T-helper 2 cell treated with Interferon-gamma antibody and Interleukin-4, amounts not matched to agents 5 μg/mL and 100 μg/mL, for 36 hours (primary cell): Measurements from ENCODE around the gene CBX6.
"Not testable (repeated sequence)": the region's sequence is repeated elsewhere in the genome, so short reads cannot be mapped to it uniquely, and the experiment has no call there.

Source experiments
- DNase-seq: peaks from one replicate; pipeline ENCODE4 v3.0.0; 2021; ENCODE audit warnings: low spot score
- H3K27ac Mint-ChIP-seq: one replicate; pipeline ENCODE4 v1.8.0; 2021; ENCODE audit warnings: mild to moderate bottlenecking, mixed read lengths
- H3K27me3 Mint-ChIP-seq: one replicate; pipeline ENCODE4 v1.8.0; 2021; ENCODE audit warnings: low read depth, mixed read lengths
- H3K36me3 Mint-ChIP-seq: one replicate; pipeline ENCODE4 v1.8.0; 2021; ENCODE audit warnings: low read depth, mixed read lengths
- H3K4me1 Mint-ChIP-seq: one replicate; pipeline ENCODE4 v1.8.0; 2021; ENCODE audit warnings: low read depth, mixed read lengths
- H3K4me3 Mint-ChIP-seq: one replicate; pipeline ENCODE4 v1.8.0; 2022; ENCODE audit warnings: mild to moderate bottlenecking, moderate library complexity, mixed read lengths
- H3K9me3 Mint-ChIP-seq: one replicate; pipeline ENCODE4 v1.8.0; 2021; ENCODE audit warnings: mixed read lengths

CBX6 gene

DNA sequence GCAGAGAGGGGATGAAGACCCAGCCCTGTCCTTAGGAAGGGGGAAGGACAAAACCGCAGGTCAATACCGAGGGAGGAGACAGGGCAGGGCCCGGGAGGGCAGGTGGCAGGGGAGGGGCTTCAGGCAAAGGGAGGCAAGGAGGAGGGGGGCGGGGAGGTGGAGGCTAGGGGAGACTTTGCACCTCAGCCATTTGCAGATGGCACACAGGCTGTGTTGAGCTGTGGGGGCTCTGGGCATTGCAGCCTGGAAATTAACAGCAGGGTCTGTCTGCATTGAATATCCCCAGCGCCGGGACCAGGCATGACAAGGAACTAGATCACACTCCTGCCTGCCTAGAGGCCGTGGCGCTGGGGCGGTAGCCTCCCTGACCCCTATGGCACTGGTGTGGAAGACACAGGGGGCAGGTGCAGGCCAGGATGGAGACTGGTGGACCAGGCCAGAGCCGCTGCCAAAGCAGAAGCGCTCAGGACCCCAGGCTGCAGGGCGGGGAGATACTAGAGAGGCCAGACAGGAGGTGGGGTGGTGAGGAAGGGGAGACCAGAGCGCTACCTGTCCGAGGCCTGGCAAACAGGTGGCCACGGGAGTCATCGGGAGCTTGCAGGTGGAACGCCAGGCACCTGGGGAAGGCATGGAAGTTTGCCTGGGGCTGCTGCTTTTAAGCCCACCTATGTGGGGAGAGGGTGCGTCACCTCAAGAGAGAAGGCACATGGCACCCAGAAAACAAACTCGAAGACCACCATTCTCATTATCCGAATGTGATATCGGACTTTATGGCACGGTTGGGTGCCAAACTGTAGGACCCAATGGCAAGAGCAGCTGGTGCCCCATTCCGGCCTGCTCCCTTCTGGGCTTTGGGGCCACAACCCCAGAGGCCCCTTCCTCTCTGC, 11.5 kb downstream of the CBX6 start:
- no peak overlapping the region for H3K4me3 Mint-ChIP-seq
- no peak for DNase-seq
- H3K27ac Mint-ChIP-seq: no peak overlapping the region
- H3K9me3 Mint-ChIP-seq: no peaks in the 10 kb centered on the region
- no peaks in the 10 kb centered on the region for H3K4me1 Mint-ChIP-seq
- peaks cover under 1% of the 10 kb centered on the region for H3K36me3 Mint-ChIP-seq
- peaks cover 8% of the 10 kb centered on the region for H3K27me3 Mint-ChIP-seq

DNA sequence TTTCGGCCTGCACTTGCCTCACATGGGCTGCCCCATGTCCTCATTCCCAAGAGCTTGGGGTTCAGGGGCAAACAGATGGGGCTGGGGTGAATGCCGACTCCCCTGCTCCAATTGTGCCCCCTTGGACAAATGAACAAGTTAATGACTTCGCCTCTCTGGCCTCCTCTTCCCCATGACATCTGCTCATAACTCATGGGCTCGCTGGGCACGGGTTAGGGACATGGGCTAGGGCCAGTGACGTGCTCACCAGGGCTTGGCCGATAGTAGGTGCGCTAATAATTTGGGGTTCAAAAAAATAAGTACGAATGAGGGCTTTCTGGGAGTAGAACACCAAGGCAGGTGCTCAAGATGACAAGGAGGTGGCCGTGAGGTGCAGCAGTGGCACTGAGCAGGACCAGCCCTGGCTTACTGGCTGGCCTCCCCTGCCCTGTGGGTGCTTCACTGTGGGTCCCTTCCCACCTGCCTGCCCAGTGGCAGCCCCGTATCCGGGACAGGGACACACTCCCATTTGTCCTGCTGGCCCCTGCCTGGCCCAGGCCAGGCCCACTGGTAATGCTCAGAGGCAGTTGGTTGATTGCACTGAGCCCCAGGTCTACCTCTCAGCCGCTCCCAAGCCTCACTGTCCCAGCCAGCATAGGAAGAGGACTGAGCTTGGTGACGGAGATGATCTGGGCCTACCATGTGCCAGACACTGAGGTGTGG, 12.3 kb downstream of the CBX6 start:
- Mint-ChIP-seq H3K27ac (no peak overlapping the region), H3K36me3 (no peaks in the 10 kb centered on the region), H3K27me3 (peaks cover 10% of the 10 kb centered on the region), H3K4me3 (no peak overlapping the region), H3K9me3 (no peaks in the 10 kb centered on the region), H3K4me1 (no peaks in the 10 kb centered on the region)
- DNase-seq: no peak

DNA sequence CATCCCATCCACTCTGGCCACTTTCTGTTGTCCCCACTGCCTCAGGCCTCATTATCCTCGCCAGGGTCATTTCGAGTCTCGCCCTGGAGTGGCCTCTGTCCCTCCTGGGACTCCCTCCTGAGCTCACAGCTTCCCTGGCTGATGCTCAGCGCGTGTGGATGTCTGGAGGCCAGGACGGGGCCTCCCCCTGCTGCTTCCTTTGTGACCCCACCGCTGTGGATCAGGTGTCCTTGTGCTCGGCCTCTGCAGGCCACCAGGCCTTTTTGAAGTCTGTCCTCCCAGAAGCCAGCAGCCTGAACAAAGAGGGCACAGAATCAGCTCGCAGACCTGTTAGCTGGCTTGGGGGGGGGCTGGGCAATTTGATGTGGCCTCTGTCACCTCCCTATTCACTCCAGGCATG, 13.5 kb downstream of the CBX6 start:
- Mint-ChIP-seq H3K4me1 (no peaks in the 10 kb centered on the region), H3K27ac (no peak overlapping the region), H3K4me3 (no peak overlapping the region), H3K36me3 (no peaks in the 10 kb centered on the region), H3K9me3 (no peaks in the 10 kb centered on the region), H3K27me3 (peaks cover 11% of the 10 kb centered on the region)
- DNase-seq: no peak

DNA sequence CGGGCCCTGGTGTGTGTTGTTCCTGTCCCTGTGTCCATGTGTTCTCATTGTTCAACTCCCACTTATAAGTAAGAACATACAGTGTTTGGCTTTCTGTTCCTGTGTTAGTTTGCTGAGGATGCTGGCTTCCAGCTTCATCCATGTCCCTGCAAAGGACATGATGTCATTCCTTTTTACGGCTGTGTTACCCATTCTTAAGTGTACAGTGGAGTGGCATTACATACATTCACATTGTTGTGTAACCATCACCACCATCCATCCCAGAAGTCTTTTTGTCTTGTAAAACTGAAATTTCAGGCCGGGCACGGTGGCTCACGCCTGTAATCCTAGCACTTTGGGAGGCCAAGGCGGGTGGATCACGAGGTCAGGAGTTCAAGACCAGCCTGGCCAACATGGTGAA, 17.5 kb downstream of the CBX6 start:
- H3K9me3 Mint-ChIP-seq, H3K36me3 Mint-ChIP-seq, H3K4me3 Mint-ChIP-seq, H3K4me1 Mint-ChIP-seq, H3K27ac Mint-ChIP-seq, DNase-seq: not testable (repeated sequence)
- peaks cover 18% of the 10 kb centered on the region for H3K27me3 Mint-ChIP-seq

DNA sequence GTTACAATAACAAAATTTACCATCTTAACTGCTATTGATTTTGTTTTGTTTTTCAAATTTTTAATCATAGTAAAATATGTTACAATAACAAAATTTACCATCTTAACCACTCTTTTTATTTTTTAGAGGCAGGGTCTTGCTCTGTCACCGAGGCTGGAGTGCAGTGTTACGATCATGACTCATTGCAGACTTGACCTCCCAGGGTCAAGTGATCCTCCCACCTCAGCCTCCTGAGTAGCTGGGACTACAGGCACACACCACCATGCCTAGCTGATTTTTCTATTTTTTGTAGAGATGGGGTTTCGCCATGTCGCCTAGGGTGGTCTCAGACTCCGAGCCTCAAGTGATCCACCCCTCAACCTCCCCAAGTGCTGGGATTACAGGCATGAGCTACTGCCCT, 18.1 kb downstream of the CBX6 start:
- not testable (repeated sequence) for DNase-seq, H3K4me3 Mint-ChIP-seq, H3K27ac Mint-ChIP-seq, H3K36me3 Mint-ChIP-seq, H3K9me3 Mint-ChIP-seq, H3K4me1 Mint-ChIP-seq
- peaks cover 19% of the 10 kb centered on the region for H3K27me3 Mint-ChIP-seq

DNA sequence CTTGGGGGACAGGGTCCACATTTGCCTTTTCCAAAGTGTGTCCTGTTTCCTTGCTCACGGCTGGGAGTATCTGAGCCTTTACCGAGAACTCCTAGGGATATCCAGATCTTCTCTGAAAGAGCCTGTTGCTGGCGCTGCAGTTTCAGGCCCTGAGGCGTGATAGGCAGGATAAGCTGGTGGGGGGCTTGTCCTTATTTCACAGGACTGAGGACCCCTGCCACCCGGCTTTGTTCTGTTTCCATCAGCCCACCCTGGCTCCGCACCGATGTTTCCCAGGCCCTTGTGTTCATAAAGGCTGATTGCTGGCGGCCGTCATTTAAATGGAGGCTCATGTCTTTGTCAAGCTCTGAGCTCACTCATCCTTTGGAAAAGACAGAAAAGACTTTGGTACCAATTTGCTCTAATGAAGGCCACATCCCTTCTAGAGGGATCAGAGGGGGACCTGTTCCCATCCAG, 18.8 kb downstream of the CBX6 start:
- Mint-ChIP-seq H3K36me3 (no peaks in the 10 kb centered on the region), H3K27me3 (peaks cover 22% of the 10 kb centered on the region), H3K4me3 (no peak overlapping the region), H3K9me3 (no peaks in the 10 kb centered on the region), H3K4me1 (no peaks in the 10 kb centered on the region), H3K27ac (no peak overlapping the region)
- no peak for DNase-seq

DNA sequence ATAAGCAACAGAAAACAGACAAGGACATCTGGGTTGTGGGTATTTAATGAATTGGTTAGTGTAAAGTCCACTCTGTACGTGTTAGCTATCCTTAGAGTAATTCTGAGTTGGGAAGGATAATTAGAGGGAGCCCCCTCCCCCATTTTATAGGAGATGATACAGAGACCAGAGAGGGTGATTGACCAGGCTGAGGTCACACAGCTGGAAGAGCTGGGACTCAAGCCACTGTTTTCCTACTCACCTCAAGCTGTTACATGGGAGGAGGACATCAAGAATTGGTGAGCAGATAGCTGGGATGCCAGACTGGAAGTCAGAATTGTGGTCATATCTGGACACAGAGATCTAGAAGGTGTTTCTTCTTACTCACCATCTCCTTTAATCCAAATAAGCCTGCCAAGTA, 19.5 kb downstream of the CBX6 start:
- no peak overlapping the region for H3K27ac Mint-ChIP-seq
- no peak for DNase-seq
- no peak overlapping the region for H3K4me3 Mint-ChIP-seq
- no peaks in the 10 kb centered on the region for H3K36me3 Mint-ChIP-seq
- H3K4me1 Mint-ChIP-seq: no peaks in the 10 kb centered on the region
- H3K27me3 Mint-ChIP-seq: peaks cover 23% of the 10 kb centered on the region
- H3K9me3 Mint-ChIP-seq: no peaks in the 10 kb centered on the region

DNA sequence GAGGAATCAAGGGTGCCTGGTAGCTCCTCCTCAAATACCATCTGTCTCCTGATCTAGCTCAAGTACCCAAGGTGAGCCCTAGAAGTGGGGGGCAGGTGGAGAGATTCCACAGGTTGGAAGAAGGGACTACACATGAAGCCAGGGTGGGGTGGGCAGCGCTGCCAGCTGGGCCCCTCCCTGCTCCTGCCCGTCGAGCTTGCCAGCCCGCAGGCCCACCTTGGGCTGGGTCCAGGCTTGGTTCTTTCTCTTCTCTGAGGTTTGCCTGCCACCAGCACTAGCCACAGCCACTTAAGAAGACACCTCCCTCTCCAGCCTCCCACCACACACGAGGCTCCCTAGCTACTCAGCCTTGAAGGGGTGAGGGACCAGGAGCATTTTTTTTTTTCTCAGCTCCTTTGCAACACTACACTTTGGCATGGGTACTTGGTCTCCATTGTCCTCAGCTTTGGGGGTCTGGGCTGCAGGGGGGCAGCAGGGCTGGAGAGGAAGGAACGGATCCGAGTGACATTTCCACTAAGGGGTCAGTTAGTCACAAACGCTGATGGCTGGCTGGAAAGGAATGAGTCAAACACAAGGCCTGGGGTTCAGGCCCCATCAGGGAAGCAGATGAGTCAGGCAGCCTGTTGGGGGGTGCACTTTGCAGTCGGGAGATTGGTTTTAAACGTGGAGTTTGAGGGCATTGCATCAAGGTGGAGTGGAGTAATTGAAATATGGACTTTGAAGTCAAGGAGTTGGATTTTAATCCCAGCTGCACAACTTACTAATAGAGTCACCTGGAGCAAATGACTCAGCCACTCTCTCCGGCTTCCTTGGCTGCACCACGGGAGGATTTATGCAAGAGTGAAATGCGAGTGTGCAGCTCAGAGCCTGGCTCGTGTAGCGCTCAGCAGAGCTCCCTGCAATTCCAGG, 20.8 kb downstream of the CBX6 start:
- Mint-ChIP-seq H3K36me3 (no peaks in the 10 kb centered on the region), H3K27me3 (peaks cover 34% of the 10 kb centered on the region), H3K9me3 (no peaks in the 10 kb centered on the region), H3K4me1 (no peaks in the 10 kb centered on the region), H3K27ac (no peak overlapping the region), H3K4me3 (no peak overlapping the region)
- DNase-seq: no peak

DNA sequence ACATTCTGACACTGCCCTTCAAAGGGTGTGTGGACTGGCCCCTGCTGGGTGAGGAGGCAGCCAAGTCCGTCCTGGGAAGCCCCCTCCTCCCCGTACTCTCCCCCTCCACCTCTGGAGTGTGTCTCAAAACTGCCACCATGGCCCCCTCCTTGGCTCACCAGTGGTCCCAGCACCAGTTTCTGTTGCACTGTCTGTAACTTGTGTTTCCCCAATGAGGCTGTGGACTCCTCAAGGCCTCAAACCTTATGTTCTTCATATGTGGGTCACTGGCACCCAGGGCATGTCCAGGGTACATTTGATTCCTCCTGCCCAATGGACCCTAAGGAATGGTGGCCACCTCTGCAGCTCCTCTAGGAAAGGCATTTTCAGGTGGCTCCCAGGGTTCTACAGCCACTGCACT, 21.6 kb downstream of the CBX6 start:
- Mint-ChIP-seq H3K27me3 (peaks cover 36% of the 10 kb centered on the region), H3K27ac (no peak overlapping the region), H3K4me3 (no peak overlapping the region), H3K4me1 (no peaks in the 10 kb centered on the region), H3K9me3 (no peaks in the 10 kb centered on the region), H3K36me3 (no peaks in the 10 kb centered on the region)
- DNase-seq: no peak

DNA sequence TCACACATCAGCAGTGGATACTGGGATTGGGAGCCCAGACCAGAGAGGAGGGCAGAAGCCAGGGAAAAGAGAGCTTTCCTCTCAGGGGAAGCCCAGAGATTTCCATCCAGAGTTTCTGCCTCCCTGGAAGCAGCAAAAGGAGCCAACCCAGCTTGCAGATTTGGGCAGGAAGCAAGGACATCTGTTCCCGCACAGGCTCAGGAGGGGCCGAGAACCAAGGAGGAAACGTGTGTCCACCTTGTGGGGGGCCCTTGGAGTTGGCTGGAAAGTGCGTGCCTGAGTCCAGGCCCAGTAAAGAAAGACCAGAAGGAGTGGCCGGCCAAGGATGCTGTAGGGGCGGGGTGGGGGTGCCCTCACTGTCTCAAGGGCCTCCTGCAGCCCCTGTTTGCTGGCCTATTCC, 22.2 kb downstream of the CBX6 start:
- no peak for DNase-seq
- no peaks in the 10 kb centered on the region for H3K36me3 Mint-ChIP-seq
- peaks cover 41% of the 10 kb centered on the region for H3K27me3 Mint-ChIP-seq
- H3K9me3 Mint-ChIP-seq: no peaks in the 10 kb centered on the region
- H3K27ac Mint-ChIP-seq: no peak overlapping the region
- no peak overlapping the region for H3K4me3 Mint-ChIP-seq
- no peaks in the 10 kb centered on the region for H3K4me1 Mint-ChIP-seq

DNA sequence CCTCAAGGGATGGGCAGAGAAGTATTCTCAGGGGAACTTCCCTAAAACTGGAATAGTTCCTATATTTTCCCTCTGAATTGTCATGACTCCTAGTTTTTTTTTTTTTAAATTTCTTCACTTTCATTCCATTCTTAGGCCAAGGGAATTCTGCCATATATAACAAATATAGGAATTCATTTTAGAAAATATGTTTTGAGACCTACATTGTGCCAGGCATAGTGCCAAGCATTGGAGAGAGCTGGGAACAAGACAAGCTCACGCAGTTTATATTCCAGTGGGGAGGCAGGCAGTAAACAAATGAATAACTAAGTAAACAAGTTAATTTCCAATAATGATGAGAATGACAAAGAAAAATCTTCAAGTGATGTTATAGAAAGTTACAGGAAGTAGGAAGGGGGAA, 25.6 kb downstream of the CBX6 start:
- Mint-ChIP-seq H3K27ac (no peak overlapping the region), H3K9me3 (no peaks in the 10 kb centered on the region), H3K4me3 (no peak overlapping the region), H3K4me1 (peaks cover 6% of the 10 kb centered on the region), H3K36me3 (no peaks in the 10 kb centered on the region), H3K27me3 (peaks cover 56% of the 10 kb centered on the region)
- no peak for DNase-seq

DNA sequence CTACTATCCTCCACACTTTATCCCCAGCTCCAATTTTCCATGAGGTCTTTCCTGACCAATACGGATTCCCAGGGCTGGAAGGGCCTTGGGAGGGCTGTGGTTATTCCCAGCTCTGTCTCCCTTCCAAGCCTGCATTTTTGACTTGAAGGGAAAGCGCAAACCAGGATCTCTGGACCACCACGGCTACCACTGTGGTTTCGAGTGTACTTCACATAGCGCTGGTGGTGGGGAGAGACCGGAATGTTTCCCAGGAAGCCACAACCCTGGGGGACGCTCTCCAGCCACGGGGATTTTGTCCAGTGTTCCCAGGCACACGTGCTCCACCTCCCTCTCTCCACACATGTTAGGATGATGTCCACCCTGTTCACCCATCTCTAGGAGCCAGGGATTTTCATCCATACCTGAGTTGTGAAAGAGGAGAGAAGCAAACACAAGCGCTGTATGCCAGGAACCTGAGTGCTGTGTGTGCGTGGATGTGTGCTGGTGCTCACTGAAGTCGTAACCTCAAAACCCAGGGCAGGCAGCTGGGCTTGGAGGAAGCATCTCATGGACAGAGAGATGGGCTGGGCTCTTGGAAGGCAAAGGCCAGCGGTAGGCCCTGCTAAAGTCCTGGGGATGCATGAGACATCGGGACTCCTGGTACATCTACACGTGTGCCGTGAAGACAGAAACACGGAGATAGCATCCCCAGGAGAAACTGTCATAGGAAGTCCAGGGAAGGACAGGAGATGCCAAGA, 26.8 kb downstream of the CBX6 start:
- DNase-seq: no peak
- no peaks in the 10 kb centered on the region for H3K9me3 Mint-ChIP-seq
- H3K27me3 Mint-ChIP-seq: peaks cover 65% of the 10 kb centered on the region
- H3K27ac Mint-ChIP-seq: no peak overlapping the region
- H3K4me1 Mint-ChIP-seq: peaks cover 6% of the 10 kb centered on the region
- peak overlapping the region; percentile 36 for H3K4me3 Mint-ChIP-seq
- no peaks in the 10 kb centered on the region for H3K36me3 Mint-ChIP-seq

DNA sequence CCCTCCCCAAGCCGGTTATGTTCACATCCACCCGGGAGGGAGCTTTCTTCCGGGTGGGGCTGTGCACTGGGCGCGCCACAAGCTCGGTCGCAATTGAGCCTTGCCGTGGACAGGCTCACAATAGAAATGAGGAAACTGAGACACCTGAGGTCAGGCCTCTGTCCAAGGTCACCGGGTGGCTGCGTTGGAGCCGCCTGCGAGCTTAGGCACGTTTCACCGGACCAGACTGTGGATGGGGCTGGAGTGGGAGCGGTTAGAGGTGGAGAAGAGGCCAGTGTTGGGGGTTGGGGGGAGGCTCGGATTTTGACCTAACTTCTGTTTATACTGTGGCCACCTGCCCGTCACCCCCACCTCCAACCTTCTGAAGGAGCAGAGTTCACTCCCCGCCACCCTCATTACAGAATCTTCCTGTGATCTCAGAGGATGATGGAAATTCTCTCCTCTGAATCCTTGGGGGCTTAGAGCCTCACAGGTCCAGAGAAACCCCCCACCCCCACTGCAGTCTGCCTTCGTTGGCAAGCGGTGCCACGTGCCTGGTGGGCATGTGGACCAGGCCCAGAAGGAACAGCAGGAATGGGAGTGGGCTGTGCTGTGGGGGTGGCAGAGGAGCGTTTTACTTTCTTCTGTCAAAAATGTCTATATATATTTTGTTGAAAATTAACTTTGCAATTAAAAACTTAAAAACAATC, 27.6 kb downstream of the CBX6 start:
- no peak for DNase-seq
- H3K4me1 Mint-ChIP-seq: peaks cover 6% of the 10 kb centered on the region
- H3K36me3 Mint-ChIP-seq: no peaks in the 10 kb centered on the region
- H3K27ac Mint-ChIP-seq: no peak overlapping the region
- peaks cover 71% of the 10 kb centered on the region for H3K27me3 Mint-ChIP-seq
- no peaks in the 10 kb centered on the region for H3K9me3 Mint-ChIP-seq
- peak overlapping the region; percentile 36 for H3K4me3 Mint-ChIP-seq
